Pancreas (tissue), 10 donors: Measurements from ENCODE around the gene KIFC3. TPM values are rescaled to one million over a fixed set of nuclear protein-coding genes. Genes with fewer than 3 reads are reported as not detected.
"Not testable (repeated sequence)": the region's sequence is repeated elsewhere in the genome, so short reads cannot be mapped to it uniquely, and the experiment has no call there.

ENCODE experiments used
- ATAC-seq, 4 donors: fragments of 200-7000 bp; cut with Tn5 transposase; one replicate each; pipeline versions ENCODE4 v1.8.0 to v1.9.1; 2020; ENCODE audit warnings: mild to moderate bottlenecking in 4 of 4, moderate library complexity in 4 of 4
- DNase-seq, 6 donors: peaks; one replicate each; pipeline ENCODE4 v3.0.0-alpha.2; 2020
- FAIRE-seq: peaks from 2 replicates; lab custom pipeline; 2012; peaks lifted over from hg19 to GRCh38; lab: Jason Lieb, UNC
- H3K27ac ChIP-seq, 4 donors: fragments of 200-600 bp; sonication (generic); 1 replicate in 3 of 4; 2 replicates in 1 of 4; pipeline versions ENCODE4 v1.5.0 to v1.8.0; 2020
- H3K27me3 ChIP-seq, 4 donors: fragments of 200-600 bp; one replicate each; pipeline ENCODE4 v1.8.0; 2021
- H3K36me3 ChIP-seq, 3 donors: fragments of 200-600 bp; sonication (generic) in 1 of 3; one replicate each; pipeline versions ENCODE4 v1.5.0 to v1.8.0; 2020 to 2021
- H3K4me1 ChIP-seq, 3 donors: fragments of 200-600 bp; one replicate each; pipeline ENCODE4 v1.8.0; 2021
- H3K4me3 ChIP-seq, 4 donors: fragments of 200-600 bp; sonication (generic) in 2 of 4; one replicate each; pipeline versions ENCODE4 v1.5.0 to v1.8.0; 2020 to 2021
- H3K9me3 ChIP-seq, 4 donors: fragments of 200-600 bp; one replicate each; pipeline ENCODE4 v1.8.0; 2021
- CTCF ChIP-seq, 4 donors: fragments of 200-600 bp; sonication (generic) in 3 of 4; IDR thresholded peaks; one replicate each; pipeline versions ENCODE4 v1.5.0 to v1.8.0; 2021; ENCODE audit warnings: antibody characterized with exemption in 4 of 4
- WGBS, 2 donors: extraction: QIAGEN DNeasy Blood & Tissue Kit; methylation state at CpG; one replicate each; pipeline ENCODE4 v1.1.7; 2013; 5-methylcytosine and 5-hydroxymethylcytosine counted together
- intact Hi-C, 3 donors: fragments of 100-400 bp; cut with DNase I; formaldehyde crosslinking; loops; one replicate each; pipeline versions ENCODE4 v1.11.1 to v1.14.2; 2022
- polyA plus RNA-seq, 2 donors: library from polyadenylated mRNA; stranded (reverse); fragments of 200-250 nt; gene quantifications; one replicate each; pipeline ENCODE4 v1.2.3, GENCODE V29; 2013
- total RNA-seq, 6 donors: library from RNA; stranded (reverse); fragmentation: NEBNext Ultra II Directional in 4 of 6; extraction: Animal tissue kit (Norgen Biotek cat#: 25700) in 4 of 6; gene quantifications; one replicate each; pipeline versions ENCODE4 v1.2.1 to v1.2.4, GENCODE V29; 2021 to 2023
- donor health status: healthy with polysubstance abuse.
- donor health status: DM: no; HTN: no; CAD: no; lungs with moderate emphysema.
- donor health status: DM: no; HTN: no; CAD: no.
- donor health status: control.
- donor health status: control.
- donor health status: Bipolar disorder and iron deficiency.
- donor health status: DM: yes; HTN: yes; CAD: no.
- donor health status: DM: no; HTN: no; CAD: no.
- donor health status: DM: no; HTN: no; CAD: no.
- donor health status: DM: yes; HTN: yes; CAD: no.

The KIFC3 gene
- total and polyA plus RNA-seq, 8 donors = 33.8 to 284 (median 61.1) TPM

- H3K36me3 ChIP-seq = peaks cover 0 to 18% (median 0%) of the 10 kb centered on the region in 3 donors
- H3K27ac ChIP-seq = peak overlapping the region in 3 of 4 donors; percentile 35 to 66 (median 36)
- H3K4me1 ChIP-seq = peaks cover 0 to 7% (median 0%) of the 10 kb centered on the region in 3 donors
- DNase-seq (peak in 1 of 6 donors; percentile 46), FAIRE-seq (no peak), ATAC-seq (no peak)
- no peak overlapping the region for H3K4me3 ChIP-seq
- intact Hi-C loops = no loop called here
- no peak for TF ChIP-seq CTCF (IDR thresholded peaks at IDR 0.05)
- WGBS, 2 donors = 93 to 94% methylated on average over 8 of the region's 8 CpGs
- H3K9me3 ChIP-seq = no peaks in the 10 kb centered on the region
- no peaks in the 10 kb centered on the region for H3K27me3 ChIP-seq
Measured at GRCh38 chr16:57783883-57784282, 18.4 kb downstream of the KIFC3 start.

DNA sequence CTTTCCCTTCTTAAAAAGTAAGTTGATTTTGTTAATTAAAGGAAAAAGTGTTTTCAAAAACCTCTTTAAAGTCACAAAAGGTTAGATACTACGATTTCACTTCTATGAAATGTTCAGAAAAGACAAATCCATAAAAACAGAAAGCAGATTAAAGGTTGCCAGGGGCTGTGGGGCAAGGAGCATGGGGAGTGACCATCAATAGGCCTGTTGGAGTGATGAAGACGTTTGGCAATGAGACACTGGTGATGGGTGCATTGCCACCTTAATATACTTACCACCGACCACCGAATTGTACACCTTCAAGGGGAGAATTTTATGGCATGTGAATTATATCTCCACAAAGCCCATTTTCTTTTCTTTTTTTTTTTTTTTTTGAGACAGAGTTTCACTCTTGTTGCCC lies 19.2 kb downstream of the KIFC3 start:
- ATAC-seq (no peak), FAIRE-seq (no peak), DNase-seq (no peak)
- H3K9me3 ChIP-seq = no peaks in the 10 kb centered on the region
- peaks cover 0 to 7% (median 0%) of the 10 kb centered on the region in 3 donors for H3K4me1 ChIP-seq
- peak overlapping the region; percentile 35 to 66 (median 64) for H3K27ac ChIP-seq
- H3K4me3 ChIP-seq = no peak overlapping the region
- no peaks in the 10 kb centered on the region for H3K27me3 ChIP-seq
- peaks cover 0 to 13% (median 0%) of the 10 kb centered on the region in 3 donors for H3K36me3 ChIP-seq
- intact Hi-C loops = no loop called here
- no peak for TF ChIP-seq CTCF (IDR thresholded peaks at IDR 0.05)
- WGBS, 2 donors = 68 to 73% methylated on average over 4 of the region's 4 CpGs

DNA sequence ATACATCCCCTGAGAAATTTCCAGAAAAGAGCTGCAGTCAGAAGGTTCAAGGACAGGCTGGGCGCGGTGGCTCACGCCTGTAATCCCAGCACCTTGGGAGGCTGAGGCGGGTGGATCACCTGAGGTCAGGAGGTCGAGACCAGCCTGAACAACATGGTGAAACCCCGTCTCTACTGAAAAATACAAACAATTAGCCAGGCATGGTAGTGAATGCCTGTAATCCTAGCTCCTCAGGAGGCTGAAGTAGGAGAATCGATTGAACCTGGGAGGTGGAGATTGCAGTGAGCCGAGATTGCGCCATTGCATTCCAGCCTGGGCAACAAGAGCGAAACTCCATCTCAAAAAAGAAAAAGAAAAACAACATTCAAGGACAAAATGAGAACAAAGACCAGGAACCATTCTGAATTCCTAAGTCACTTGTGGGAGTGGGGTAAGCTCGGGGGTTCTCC lies 19.7 kb downstream of the KIFC3 start:
- H3K4me1 ChIP-seq, H3K4me3 ChIP-seq, intact Hi-C loops, H3K27me3 ChIP-seq, FAIRE-seq, H3K9me3 ChIP-seq: not testable (repeated sequence)
- peak overlapping the region; percentile 35 to 66 (median 64) for H3K27ac ChIP-seq
- 40 to 46% methylated on average over 11 of the region's 11 CpGs for WGBS, 2 donors
- DNase-seq (peak in 1 of 6 donors; percentile 10), ATAC-seq (peak; percentile 16 to 67 (median 32))
- peaks cover 0 to 10% (median 0%) of the 10 kb centered on the region in 3 donors for H3K36me3 ChIP-seq

DNA sequence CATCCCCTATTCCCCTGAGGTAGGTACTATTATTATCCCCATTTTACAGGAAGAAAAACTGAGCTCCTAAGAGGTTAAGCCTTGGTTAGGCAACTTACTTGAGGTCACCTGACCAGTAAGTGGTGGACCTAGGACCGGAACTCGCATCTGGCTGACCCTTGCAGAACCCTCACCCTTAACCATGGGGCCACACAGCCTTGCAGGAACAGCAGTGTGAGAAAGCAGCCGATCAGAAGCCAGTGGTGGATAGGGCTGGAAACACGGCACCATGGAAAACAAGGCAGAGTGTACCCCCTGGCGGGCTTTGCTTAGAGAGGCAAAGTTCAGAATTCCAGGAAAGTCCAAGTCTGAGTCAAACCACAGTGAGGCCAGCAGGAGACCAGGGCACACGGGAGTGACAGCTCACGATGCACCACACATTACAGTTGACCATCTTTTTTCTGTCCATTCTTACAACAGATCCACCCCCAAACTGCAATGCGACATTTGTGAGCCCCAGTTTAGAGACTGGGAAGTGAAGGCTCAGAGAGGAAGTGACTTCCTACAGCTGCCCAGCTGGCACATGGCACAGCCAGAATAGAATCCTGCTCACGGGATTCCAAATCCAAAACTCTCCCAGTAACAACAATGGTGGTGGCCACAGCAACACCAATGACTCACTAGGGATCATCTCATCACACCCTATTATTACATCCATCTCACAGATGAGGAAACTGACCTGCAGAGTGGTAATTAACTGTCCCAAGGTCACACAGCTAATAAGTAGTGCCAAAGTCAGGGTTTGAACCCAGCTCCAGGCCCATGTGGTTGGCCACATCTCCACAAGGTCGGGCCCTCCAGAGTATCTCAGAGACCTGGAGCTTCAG lies 20.3 kb downstream of the KIFC3 start:
- FAIRE-seq = no peak
- H3K27ac ChIP-seq = peak overlapping the region in 3 of 4 donors; percentile 62 to 66 (median 66)
- peak in 2 of 4 donors; percentile 7 to 8 for ATAC-seq
- peaks cover 0 to 10% (median 0%) of the 10 kb centered on the region in 3 donors for H3K36me3 ChIP-seq
- H3K4me3 ChIP-seq = no peak overlapping the region
- intact Hi-C loops = no loop called here
- no peak for TF ChIP-seq CTCF (IDR thresholded peaks at IDR 0.05)
- DNase-seq = peak in 1 of 6 donors; percentile 14
- 84 to 94% methylated on average over 10 of the region's 10 CpGs for WGBS, 2 donors
- H3K4me1 ChIP-seq = peaks cover 0 to 7% (median 0%) of the 10 kb centered on the region in 3 donors
- H3K9me3 ChIP-seq = no peaks in the 10 kb centered on the region
- no peaks in the 10 kb centered on the region for H3K27me3 ChIP-seq

- intact Hi-C loops = no loop called here
- no peak for FAIRE-seq
- Histone ChIP-seq H3K4me1 (peaks cover 0 to 7% (median 0%) of the 10 kb centered on the region in 3 donors), H3K36me3 (peaks cover 0 to 10% (median 0%) of the 10 kb centered on the region in 3 donors), H3K27ac (peak overlapping the region in 1 of 4 donors; percentile 66), H3K4me3 (no peak overlapping the region), H3K27me3 (no peaks in the 10 kb centered on the region), H3K9me3 (no peaks in the 10 kb centered on the region)
- 78 to 85% methylated on average over 1 of the region's 1 CpG for WGBS, 2 donors
- no peak for TF ChIP-seq CTCF (IDR thresholded peaks at IDR 0.05)
- no peak for ATAC-seq
- peak in 1 of 6 donors; percentile 12 for DNase-seq
Measured at GRCh38 chr16:57781349-57781740, 20.9 kb downstream of the KIFC3 start.

GRCh38 chr16:57779836-57780235 lies 22.5 kb downstream of the KIFC3 start:
- H3K36me3 ChIP-seq, H3K27ac ChIP-seq, H3K27me3 ChIP-seq, H3K4me1 ChIP-seq, ATAC-seq, H3K4me3 ChIP-seq, FAIRE-seq, H3K9me3 ChIP-seq, intact Hi-C loops: not testable (repeated sequence)
- DNase-seq = peak in 1 of 6 donors; percentile 2
- 92 to 94% methylated on average over 5 of the region's 5 CpGs for WGBS, 2 donors
